GM18505 (cell line): ENCODE measurements around the gene SH3BP1.
"Not testable (repeated sequence)": the region's sequence is repeated elsewhere in the genome, so short reads cannot be mapped to it uniquely, and the experiment has no call there.

ENCODE experiments used
- ATAC-seq: cut with Tn5 transposase; IDR thresholded peaks from one replicate; pipeline ENCODE4 v1.9.1; 2021; ENCODE audit not compliant: unreplicated experiment
- POLR2A ChIP-seq: IDR thresholded peaks from 4 replicates; pipeline ENCODE4 v1.6.1; 2011; ENCODE audit warnings: borderline replicate concordance; ENCODE audit not compliant: insufficient read depth, insufficient read length; ENCODE audit errors: extremely low read depth

The SH3BP1 gene

GRCh38 chr22:37676736-37677492, 37.4 kb downstream of the SH3BP1 start:
- peak; percentile 54 for ATAC-seq
- peak; percentile 43 for TF ChIP-seq POLR2A

GRCh38 chr22:37677493-37677974, 38.1 kb downstream of the SH3BP1 start:
- no peak for TF ChIP-seq POLR2A
- ATAC-seq, result peak; percentile 15

GRCh38 chr22:37678372-37678771, 38.9 kb downstream of the SH3BP1 start:
- no peak for ATAC-seq
- TF ChIP-seq POLR2A, result no peak

GRCh38 chr22:37679670-37680069, 40.2 kb downstream of the SH3BP1 start:
- no peak for ATAC-seq
- TF ChIP-seq POLR2A, result no peak

- no peak for TF ChIP-seq POLR2A
- no peak for ATAC-seq
Measured at GRCh38 chr22:37680191-37680851, 40.9 kb downstream of the SH3BP1 start.

GRCh38 chr22:37681001-37681424, 41.5 kb downstream of the SH3BP1 start:
- no peak for TF ChIP-seq POLR2A
- ATAC-seq, result no peak

GRCh38 chr22:37681556-37682049, 42.1 kb downstream of the SH3BP1 start:
- TF ChIP-seq POLR2A, result no peak
- ATAC-seq, result no peak

- ATAC-seq, result no peak
- TF ChIP-seq POLR2A, result no peak
Measured at GRCh38 chr22:37684803-37685615, 45.5 kb downstream of the SH3BP1 start.

- peak; percentile 83 for TF ChIP-seq POLR2A
- peak; percentile 70 for ATAC-seq
Measured at GRCh38 chr22:37686002-37686982, 46.8 kb downstream of the SH3BP1 start, which contains the start of gene NOL12. Gene NOL12, plus strand, starts transcription at chr22:37686343. Its CDS starts 50 bp downstream, at chr22:37686393.

GRCh38 chr22:37690407-37690806, 50.9 kb downstream of the SH3BP1 start:
- TF ChIP-seq POLR2A, result no peak
- no peak for ATAC-seq

GRCh38 chr22:37690901-37691504, 51.5 kb downstream of the SH3BP1 start:
- ATAC-seq, result no peak

GRCh38 chr22:37692627-37693285, 53.3 kb downstream of the SH3BP1 start:
- peak; percentile 33 for TF ChIP-seq POLR2A
- ATAC-seq, result no peak

More at GRCh38 chr22:37690901-37691504, 51.5 kb downstream of the SH3BP1 start:
- no peak for TF ChIP-seq POLR2A

- ATAC-seq, result not testable (repeated sequence)
Measured at GRCh38 chr22:37694131-37694530, 54.7 kb downstream of the SH3BP1 start.

- not testable (repeated sequence) for ATAC-seq
Measured at GRCh38 chr22:37696260-37696656, 56.8 kb downstream of the SH3BP1 start.
